GM18508 (cell line): Measurements from ENCODE around the gene EOLA1.
"Not testable (repeated sequence)": the region's sequence is repeated elsewhere in the genome, so short reads cannot be mapped to it uniquely, and the experiment has no call there.

Experiments used
- ATAC-seq: cut with Tn5 transposase; IDR thresholded peaks from one replicate; pipeline ENCODE4 v1.9.1; 2021; ENCODE audit warnings: moderate number of reproducible peaks; ENCODE audit not compliant: insufficient read depth, unreplicated experiment

Gene EOLA1

DNA sequence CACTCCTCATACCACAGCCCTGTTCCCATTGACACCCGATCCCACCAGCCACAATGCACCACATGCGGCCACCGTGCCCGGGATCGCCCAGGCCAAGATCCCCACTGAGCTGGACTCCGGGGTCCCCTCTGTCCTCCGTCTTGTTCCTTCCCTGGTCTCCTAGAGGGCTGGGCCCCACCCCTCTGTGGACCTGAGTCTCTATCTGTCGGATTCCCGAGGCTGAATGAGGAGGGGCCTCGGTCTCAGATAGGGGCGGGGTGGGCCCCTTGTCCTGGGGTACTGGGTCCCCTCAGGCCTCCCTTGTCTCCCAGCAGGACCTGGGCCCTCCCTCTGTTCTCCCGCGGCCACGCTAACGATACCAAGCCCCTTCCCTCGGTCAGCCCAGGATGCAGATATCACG lies 44.8 kb downstream of the EOLA1 start:
- ATAC-seq = not testable (repeated sequence)

DNA sequence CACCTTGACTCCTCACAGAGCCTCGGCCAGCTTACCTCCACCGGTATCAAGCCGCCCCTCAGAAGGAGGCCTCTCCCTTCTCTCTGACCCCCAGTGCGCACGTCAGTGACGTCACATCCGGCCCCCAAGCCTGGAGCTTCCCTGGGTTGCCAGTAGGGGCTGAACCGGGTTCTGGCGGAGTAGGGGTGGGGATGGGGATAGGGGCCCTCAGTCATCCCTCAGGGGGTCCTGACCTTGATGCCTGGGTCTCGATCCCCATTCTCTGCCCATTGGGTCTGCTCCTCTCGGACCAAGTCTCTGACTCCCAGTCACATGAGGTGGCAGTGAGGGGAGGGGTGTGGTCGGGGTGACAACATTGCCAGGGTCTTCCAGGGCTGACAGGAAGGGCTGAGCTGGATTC lies 46.5 kb downstream of the EOLA1 start, which contains the start of gene MAGEA9B:
TSS of gene MAGEA9B (minus strand) at position 101 of the 400 bp plus-strand sequence. CDS start 4,280 bp downstream, outside the sequence.
- ATAC-seq = not testable (repeated sequence)

DNA sequence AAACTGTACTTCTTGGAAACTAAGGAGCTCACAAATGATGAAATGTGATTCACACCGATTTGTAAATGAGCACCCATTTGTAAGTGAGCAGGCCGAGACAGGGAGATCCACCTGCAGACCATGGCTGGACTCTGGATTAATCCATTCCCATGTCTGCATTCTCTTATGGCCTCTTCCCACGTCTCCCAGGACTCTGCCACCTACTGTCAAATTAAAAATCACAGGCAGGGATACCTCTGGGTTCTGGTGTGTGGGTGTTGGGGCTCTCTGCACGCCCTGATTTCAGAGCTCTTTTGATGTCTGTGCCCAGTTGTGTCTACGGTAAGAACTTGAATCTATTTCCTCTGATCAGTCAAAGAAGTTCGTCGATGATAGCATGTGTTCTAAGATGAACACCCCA lies 50.2 kb downstream of the EOLA1 start:
- ATAC-seq = not testable (repeated sequence)

DNA sequence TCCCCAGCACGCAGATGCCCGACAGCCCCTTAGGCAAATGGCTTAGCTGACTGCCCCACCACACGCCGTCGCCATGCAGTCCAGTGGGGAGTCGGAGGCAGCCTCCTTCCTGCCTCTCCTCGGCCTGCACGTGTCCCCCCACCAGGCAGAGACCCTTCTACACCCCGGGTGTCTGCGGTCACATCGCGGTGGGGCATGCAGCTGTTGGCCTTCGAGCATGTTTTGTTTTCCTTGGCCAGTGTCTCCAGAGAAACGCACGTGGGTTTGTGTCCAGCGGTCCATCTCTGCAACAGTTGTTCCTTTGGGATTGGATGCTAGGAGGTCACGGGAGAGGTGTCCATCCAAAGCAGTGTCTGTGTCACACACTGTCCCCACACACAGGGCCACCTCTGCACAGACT lies 54.4 kb downstream of the EOLA1 start, which contains the start of gene HSFX2:
TSS of gene HSFX2 (minus strand) at position 101 of the 400 bp plus-strand sequence. CDS start 614 bp downstream, outside the sequence.
- ATAC-seq = not testable (repeated sequence)

DNA sequence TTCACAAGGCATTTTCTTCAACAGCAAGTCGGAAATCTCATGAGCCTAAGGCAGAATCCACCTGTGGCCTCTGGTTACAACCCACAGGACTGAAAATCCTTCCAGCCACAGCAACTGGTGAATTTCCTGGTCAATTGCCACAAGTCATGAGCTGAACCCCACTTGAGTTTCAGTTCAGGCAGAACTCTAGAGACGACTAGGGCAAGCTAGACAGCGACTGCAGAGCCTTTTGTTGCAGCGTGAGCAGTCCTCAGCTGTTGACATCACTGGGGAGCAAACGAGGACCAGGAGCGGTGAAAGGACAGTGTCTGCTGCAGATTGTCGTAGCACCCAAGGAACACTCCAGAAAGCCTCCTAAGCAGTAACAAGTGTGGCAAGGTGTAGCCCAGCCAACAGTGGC lies 55.1 kb downstream of the EOLA1 start:
- ATAC-seq = not testable (repeated sequence)
